Karpas-422 (cell line): ENCODE data around the gene PLB1. TPM values are rescaled to one million over a fixed set of nuclear protein-coding genes. Genes with fewer than 3 reads are reported as not detected.

ENCODE experiments used
- DNase-seq: peaks from one replicate; pipeline ENCODE4 v3.0.0-alpha.2; 2015
- H2AFZ ChIP-seq: fragments of 200-600 bp; sonication (generic); 2 replicates; pipeline ENCODE4 v1.6.1; 2014; ENCODE audit warnings: antibody characterized with exemption, low read length, mixed read lengths
- H3K27ac ChIP-seq: fragments of 200-600 bp; sonication (generic); 2 replicates; pipeline ENCODE4 v1.5.1; 2014; ENCODE audit warnings: mild to moderate bottlenecking, low read length, moderate library complexity
- H3K27me3 ChIP-seq: fragments of 200-600 bp; sonication (generic); 2 replicates; pipeline ENCODE4 v1.6.1; 2014; ENCODE audit warnings: low read length, mixed read lengths
- H3K36me3 ChIP-seq: fragments of 200-600 bp; sonication (generic); 2 replicates; pipeline ENCODE4 v1.6.1; 2014; ENCODE audit warnings: low read length, mixed read lengths; ENCODE audit not compliant: insufficient read depth
- H3K4me1 ChIP-seq: fragments of 200-600 bp; sonication (generic); 2 replicates; pipeline ENCODE4 v1.6.1; 2014; ENCODE audit warnings: mild to moderate bottlenecking, low read length, mixed read lengths
- H3K4me2 ChIP-seq: fragments of 200-600 bp; sonication (generic); 2 replicates; pipeline ENCODE4 v1.6.1; 2014; ENCODE audit warnings: low read length, low read depth, mild to moderate bottlenecking; ENCODE audit not compliant: poor library complexity, severe bottlenecking
- H3K4me3 ChIP-seq: fragments of 200-600 bp; sonication (generic); 2 replicates; pipeline ENCODE4 v1.5.1; 2014; ENCODE audit warnings: mild to moderate bottlenecking, antibody characterized with exemption, low read length, mixed read lengths
- H3K79me2 ChIP-seq: fragments of 200-600 bp; sonication (generic); 2 replicates; pipeline ENCODE4 v1.6.1; 2014; ENCODE audit warnings: mild to moderate bottlenecking, low read length, mixed read lengths
- H3K9ac ChIP-seq: fragments of 200-600 bp; sonication (generic); 2 replicates; pipeline ENCODE4 v1.6.0; 2014; ENCODE audit warnings: low read length
- H3K9me2 ChIP-seq: fragments of 200-600 bp; sonication (generic), shearing (Covaris generic); replicated peaks from 2 replicates; pipeline ENCODE4 v1.6.0; 2014; ENCODE audit warnings: mild to moderate bottlenecking, low read length, moderate library complexity; ENCODE audit not compliant: insufficient read depth
- H3K9me3 ChIP-seq: fragments of 300-700, 200-600 bp; sonication (generic); 2 replicates; pipeline ENCODE4 v1.6.1; 2014; ENCODE audit warnings: low read length, mixed read lengths
- H4K20me1 ChIP-seq: fragments of 200-600 bp; sonication (generic); 2 replicates; pipeline ENCODE4 v1.6.1; 2014; ENCODE audit warnings: mild to moderate bottlenecking, antibody characterized with exemption, low read length, low read depth; ENCODE audit not compliant: insufficient read depth
- total RNA-seq: library from RNA; depleted of rRNA; stranded (reverse); fragments of >200 nt; shearing (Covaris generic); gene quantifications from 2 replicates; pipeline ENCODE4 v1.2.3, GENCODE V29; 2014; ENCODE audit warnings: low replicate concordance

Gene PLB1
- total RNA-seq, 1 experiment from 2014 or later, result not detected

- Histone ChIP-seq H4K20me1 (no peaks in the 10 kb centered on the region), H3K79me2 (no peaks in the 10 kb centered on the region), H3K4me1 (no peaks in the 10 kb centered on the region), H3K4me2 (no peak overlapping the region), H2AFZ (no peak overlapping the region), H3K27me3 (no peaks in the 10 kb centered on the region), H3K36me3 (no peaks in the 10 kb centered on the region), H3K4me3 (no peak overlapping the region), H3K9ac (no peak overlapping the region), H3K27ac (no peak overlapping the region), H3K9me2 (no peaks in the 10 kb centered on the region), H3K9me3 (no peaks in the 10 kb centered on the region)
- no peak for DNase-seq
Measured at GRCh38 chr2:28668106-28668814, 172.4 kb downstream of the PLB1 start.

DNA sequence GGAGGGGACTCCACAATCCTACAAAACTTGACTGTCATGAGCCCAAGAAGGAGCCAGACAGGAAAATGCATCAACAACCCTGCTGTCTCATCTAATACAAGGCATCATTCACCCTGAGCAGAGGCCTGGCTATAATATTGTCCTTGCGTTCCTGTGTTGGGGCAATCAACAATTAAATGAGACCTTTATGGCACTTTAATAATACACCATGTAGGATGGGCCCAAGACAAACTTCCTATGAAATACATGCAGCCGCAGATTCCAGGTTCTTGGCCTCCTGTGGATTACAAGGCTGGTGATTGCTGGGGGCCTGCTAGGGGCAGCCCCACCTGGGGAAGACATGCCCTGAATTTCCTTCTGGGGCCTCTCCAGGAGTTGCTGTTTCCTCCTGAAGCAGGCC is 173.0 kb downstream of the PLB1 start:
- Histone ChIP-seq H3K27me3 (no peaks in the 10 kb centered on the region), H3K4me1 (no peaks in the 10 kb centered on the region), H3K79me2 (no peaks in the 10 kb centered on the region), H4K20me1 (no peaks in the 10 kb centered on the region), H3K4me2 (no peak overlapping the region), H3K9me3 (no peaks in the 10 kb centered on the region), H3K9ac (no peak overlapping the region), H3K4me3 (no peak overlapping the region), H3K27ac (no peak overlapping the region), H3K9me2 (no peaks in the 10 kb centered on the region), H2AFZ (no peak overlapping the region), H3K36me3 (no peaks in the 10 kb centered on the region)
- no peak for DNase-seq

GRCh38 chr2:28670856-28671255 is 175.0 kb downstream of the PLB1 start:
- Histone ChIP-seq H3K4me1 (no peaks in the 10 kb centered on the region), H3K9me3 (no peaks in the 10 kb centered on the region), H3K4me2 (no peak overlapping the region), H3K27ac (no peak overlapping the region), H3K9ac (no peak overlapping the region), H3K4me3 (no peak overlapping the region), H3K27me3 (no peaks in the 10 kb centered on the region), H3K79me2 (no peaks in the 10 kb centered on the region), H3K9me2 (no peaks in the 10 kb centered on the region), H2AFZ (no peak overlapping the region), H4K20me1 (no peaks in the 10 kb centered on the region), H3K36me3 (no peaks in the 10 kb centered on the region)
- no peak for DNase-seq

DNA sequence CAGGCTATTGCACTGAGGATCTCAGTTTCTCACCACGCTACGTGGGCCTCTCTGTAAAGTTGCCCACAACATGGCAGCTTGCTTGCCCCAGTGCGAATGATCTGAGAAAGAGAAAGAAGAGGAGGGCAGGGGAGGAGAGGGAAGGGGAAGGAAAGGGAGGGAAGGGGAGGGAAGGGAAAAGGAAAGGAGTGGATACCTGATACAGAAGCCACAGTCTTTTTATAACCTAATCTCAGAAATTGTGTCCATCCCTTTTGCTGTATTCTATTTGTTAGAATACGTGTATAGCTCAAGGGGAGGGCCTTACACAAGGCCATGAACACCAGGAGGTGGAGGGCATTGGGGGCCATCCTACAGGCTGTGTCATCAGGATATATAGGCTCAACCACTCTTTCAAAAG is 177.5 kb downstream of the PLB1 start:
- no peak overlapping the region for H3K27ac ChIP-seq
- H3K36me3 ChIP-seq, result no peaks in the 10 kb centered on the region
- no peak for DNase-seq
- no peaks in the 10 kb centered on the region for H3K79me2 ChIP-seq
- no peaks in the 10 kb centered on the region for H3K4me1 ChIP-seq
- no peaks in the 10 kb centered on the region for H3K9me3 ChIP-seq
- H2AFZ ChIP-seq, result no peak overlapping the region
- no peak overlapping the region for H3K9ac ChIP-seq
- H3K27me3 ChIP-seq, result no peaks in the 10 kb centered on the region
- no peaks in the 10 kb centered on the region for H3K9me2 ChIP-seq
- H3K4me3 ChIP-seq, result no peak overlapping the region
- H3K4me2 ChIP-seq, result no peak overlapping the region
- H4K20me1 ChIP-seq, result no peaks in the 10 kb centered on the region

DNA sequence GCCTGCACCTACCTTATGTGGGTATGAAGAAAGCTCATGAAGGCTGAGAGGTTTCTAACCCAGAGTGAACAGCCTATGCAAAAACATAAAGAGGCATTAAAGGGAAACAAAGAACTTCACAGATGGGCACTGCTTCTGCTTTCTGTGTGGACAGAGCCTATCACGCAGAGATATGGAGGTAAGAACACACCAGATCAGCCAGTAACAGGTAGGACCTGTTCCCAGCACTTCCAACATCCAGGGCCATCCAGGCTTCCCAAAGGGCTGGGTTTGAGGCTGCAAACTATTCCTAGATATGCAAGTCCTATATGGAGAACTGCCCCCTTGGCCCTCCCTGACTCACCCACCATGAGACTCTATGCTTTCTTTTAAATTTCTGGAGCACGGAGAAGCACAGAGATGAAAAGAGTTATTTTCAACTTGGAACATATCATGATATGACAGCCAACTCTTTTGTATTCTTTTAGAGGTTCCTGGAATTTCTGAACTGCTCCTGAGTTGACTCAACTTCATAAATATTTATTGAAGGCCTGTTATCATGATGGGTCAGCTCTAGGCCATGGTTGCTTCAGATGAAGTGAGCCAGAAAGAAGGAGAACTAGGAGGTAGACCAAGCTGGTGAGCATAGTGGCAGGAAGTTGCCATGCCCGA is 178.3 kb downstream of the PLB1 start:
- H3K36me3 ChIP-seq, result no peaks in the 10 kb centered on the region
- H4K20me1 ChIP-seq, result no peaks in the 10 kb centered on the region
- no peak overlapping the region for H3K4me3 ChIP-seq
- no peak overlapping the region for H2AFZ ChIP-seq
- DNase-seq, result no peak
- no peaks in the 10 kb centered on the region for H3K27me3 ChIP-seq
- no peaks in the 10 kb centered on the region for H3K79me2 ChIP-seq
- no peaks in the 10 kb centered on the region for H3K9me2 ChIP-seq
- H3K9me3 ChIP-seq, result no peaks in the 10 kb centered on the region
- H3K9ac ChIP-seq, result no peak overlapping the region
- no peak overlapping the region for H3K27ac ChIP-seq
- H3K4me1 ChIP-seq, result no peaks in the 10 kb centered on the region
- H3K4me2 ChIP-seq, result no peak overlapping the region

DNA sequence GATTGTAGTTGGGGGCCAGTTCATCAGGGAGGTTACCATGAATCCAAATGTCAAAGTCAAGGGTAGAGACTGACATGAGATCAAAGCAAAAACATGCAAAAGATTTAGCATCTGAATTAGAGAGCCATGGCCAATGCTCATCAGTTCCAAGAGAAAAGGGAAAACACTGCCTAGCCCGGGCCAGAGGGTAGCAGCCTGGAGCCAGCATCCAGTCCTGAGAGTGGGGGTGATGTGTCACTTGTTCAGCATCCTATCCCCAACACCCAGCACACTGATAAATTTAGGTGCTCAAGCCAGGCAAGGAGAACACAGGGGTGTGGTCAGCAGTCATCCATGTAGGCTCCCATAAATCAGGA is 178.8 kb downstream of the PLB1 start:
- Histone ChIP-seq H3K4me1 (no peaks in the 10 kb centered on the region), H4K20me1 (no peaks in the 10 kb centered on the region), H3K4me3 (no peak overlapping the region), H3K9ac (no peak overlapping the region), H3K9me3 (no peaks in the 10 kb centered on the region), H3K9me2 (no peaks in the 10 kb centered on the region), H3K4me2 (no peak overlapping the region), H3K27me3 (no peaks in the 10 kb centered on the region), H3K36me3 (no peaks in the 10 kb centered on the region), H2AFZ (no peak overlapping the region), H3K27ac (no peak overlapping the region), H3K79me2 (no peaks in the 10 kb centered on the region)
- no peak for DNase-seq

DNA sequence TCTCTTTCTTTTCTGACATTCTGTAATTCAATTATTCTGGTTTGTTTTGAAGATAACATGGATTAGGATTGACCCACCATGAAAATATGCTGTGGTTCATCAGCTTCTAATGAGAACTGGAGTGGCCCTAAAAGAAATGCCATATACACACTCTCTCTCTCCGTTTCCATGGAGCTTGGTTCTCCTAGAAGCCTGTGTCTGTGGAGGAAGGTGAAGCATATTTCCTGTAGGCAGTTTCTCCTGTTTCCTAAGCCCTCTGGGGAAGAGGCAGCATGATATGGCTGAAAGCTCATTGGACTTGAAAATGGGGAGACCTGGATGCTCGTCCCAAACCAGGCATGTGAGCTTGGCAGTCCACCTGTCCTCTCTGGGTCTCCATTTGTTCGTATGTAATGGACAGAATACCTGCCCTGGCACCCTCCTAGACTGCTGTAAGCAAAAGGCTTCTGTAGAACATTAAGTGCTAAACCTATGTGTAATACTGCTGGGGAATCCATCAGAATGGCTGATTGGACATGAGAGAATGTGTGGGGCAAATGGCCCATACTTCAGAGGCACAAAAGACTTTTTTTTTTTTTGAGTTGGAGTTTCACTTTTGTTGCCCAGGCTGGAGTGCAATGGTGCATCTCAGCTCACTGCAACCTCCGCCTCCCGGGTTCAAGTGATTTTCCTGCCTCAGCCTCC is 180.4 kb downstream of the PLB1 start:
- H3K4me2 ChIP-seq, result no peak overlapping the region
- H3K4me1 ChIP-seq, result no peaks in the 10 kb centered on the region
- H3K36me3 ChIP-seq, result no peaks in the 10 kb centered on the region
- no peak overlapping the region for H3K27ac ChIP-seq
- H3K27me3 ChIP-seq, result no peaks in the 10 kb centered on the region
- DNase-seq, result no peak
- no peaks in the 10 kb centered on the region for H4K20me1 ChIP-seq
- H3K79me2 ChIP-seq, result no peaks in the 10 kb centered on the region
- no peak overlapping the region for H2AFZ ChIP-seq
- no peaks in the 10 kb centered on the region for H3K9me3 ChIP-seq
- H3K9me2 ChIP-seq, result no peaks in the 10 kb centered on the region
- no peak overlapping the region for H3K4me3 ChIP-seq
- no peak overlapping the region for H3K9ac ChIP-seq

GRCh38 chr2:28678175-28678855 is 182.5 kb downstream of the PLB1 start:
- H3K9me2 ChIP-seq, result no peaks in the 10 kb centered on the region
- H3K4me3 ChIP-seq, result no peak overlapping the region
- no peak overlapping the region for H3K9ac ChIP-seq
- H3K9me3 ChIP-seq, result no peaks in the 10 kb centered on the region
- no peak overlapping the region for H3K4me2 ChIP-seq
- DNase-seq, result no peak
- no peak overlapping the region for H2AFZ ChIP-seq
- no peaks in the 10 kb centered on the region for H3K4me1 ChIP-seq
- no peaks in the 10 kb centered on the region for H3K27me3 ChIP-seq
- H3K27ac ChIP-seq, result no peak overlapping the region
- H3K79me2 ChIP-seq, result no peaks in the 10 kb centered on the region
- H3K36me3 ChIP-seq, result no peaks in the 10 kb centered on the region
- no peaks in the 10 kb centered on the region for H4K20me1 ChIP-seq
